CD4-positive, alpha-beta T cell (primary cell): ENCODE measurements around the gene TIGD4. TPM values are rescaled to one million over a fixed set of nuclear protein-coding genes. Genes with fewer than 3 reads are reported as not detected.

Experiments
- ATAC-seq: fragments of 200-7000 bp; cut with Tn5 transposase; one replicate; pipeline ENCODE4 v1.10.0; 2022; ENCODE audit warnings: mild to moderate bottlenecking; ENCODE audit not compliant: poor library complexity
- CTCF ChIA-PET: fragments of 350-600 bp; sonication (Branson Sonifier 250); formaldehyde crosslinking; loops from one replicate; lab custom pipeline; 2021; ENCODE audit warnings: antibody characterized with exemption, inconsistent platforms; lab: Charles Lee
- POLR2A ChIA-PET: fragments of 350-600 bp; sonication (Branson Sonifier 250); formaldehyde crosslinking; loops from one replicate; lab custom pipeline; 2021; ENCODE audit warnings: antibody characterized with exemption, inconsistent platforms; lab: Charles Lee
- DNase-seq, 14 experiments: peaks; one replicate each; pipeline ENCODE4 v3.0.0-alpha.2; 2013 to 2020; ENCODE audit warnings: mixed read lengths in 2 of 14
- H3K27ac ChIP-seq, 2 donors: one replicate each; pipeline versions ENCODE4 v1.5.1 to v1.7.0; 2013; ENCODE audit warnings: low read length in 2 of 2, low read depth in 1 of 2, mild to moderate bottlenecking in 1 of 2
- H3K27me3 ChIP-seq, 2 experiments: 1 replicate in 1 of 2; 2 replicates in 1 of 2; pipeline versions ENCODE4 v1.6.1 to v1.7.0; 2013; ENCODE audit warnings: low read length in 2 of 2, control low read depth in 1 of 2, mild to moderate bottlenecking in 1 of 2, moderate library complexity in 1 of 2; ENCODE audit not compliant: insufficient read depth in 2 of 2, control insufficient read depth in 1 of 2
- H3K36me3 ChIP-seq: one replicate; pipeline ENCODE4 v1.6.1; 2013; ENCODE audit warnings: low read length, control low read depth; ENCODE audit not compliant: insufficient read depth
- H3K4me1 ChIP-seq: one replicate; pipeline ENCODE4 v1.6.1; 2013; ENCODE audit warnings: low read length, control low read depth; ENCODE audit not compliant: insufficient read depth
- H3K4me3 ChIP-seq: one replicate; pipeline ENCODE4 v1.5.1; 2013; ENCODE audit warnings: mild to moderate bottlenecking, low read length, moderate library complexity
- H3K9me3 ChIP-seq, 2 experiments: 1 replicate in 1 of 2; 2 replicates in 1 of 2; pipeline versions ENCODE4 v1.6.1 to v1.7.0; 2013; ENCODE audit warnings: low read length in 2 of 2, mild to moderate bottlenecking in 2 of 2, control low read depth in 1 of 2, moderate library complexity in 1 of 2; ENCODE audit not compliant: control insufficient read depth in 1 of 2, insufficient read depth in 1 of 2
- H3K27ac Mint-ChIP-seq: one replicate; pipeline ENCODE4 v1.8.0; 2020; ENCODE audit warnings: mixed read lengths
- H3K27me3 Mint-ChIP-seq: one replicate; pipeline ENCODE4 v1.8.0; 2021; ENCODE audit warnings: mixed read lengths
- H3K36me3 Mint-ChIP-seq: one replicate; pipeline ENCODE4 v1.8.0; 2021; ENCODE audit warnings: low read depth, mixed read lengths
- H3K4me1 Mint-ChIP-seq: one replicate; pipeline ENCODE4 v1.8.0; 2021; ENCODE audit warnings: low read depth, mixed read lengths
- H3K4me3 Mint-ChIP-seq: one replicate; pipeline ENCODE4 v1.8.0; 2020; ENCODE audit warnings: mild to moderate bottlenecking, mixed read lengths
- H3K9me3 Mint-ChIP-seq: one replicate; pipeline ENCODE4 v1.8.0; 2020; ENCODE audit warnings: mixed read lengths
- intact Hi-C, 2 experiments: fragments of 100-400 bp; cut with DNase I in 1 of 2; cut with micrococcal nuclease in 1 of 2; formaldehyde crosslinking; loops; one replicate each; pipeline versions ENCODE4 v1.15.1 to v1.9.0; 2023 to 2025; cut with DNase I, micrococcal nuclease
- total RNA-seq, 174 experiments: library from RNA in 2 of 174; stranded (reverse) in 2 of 174; gene quantifications; one replicate each; pipeline ENCODE4 v1.2.3 and lab custom pipeline; 2021 to 2026
- TF ChIP-seq, protein P1 (sequence below): fragments of 200-600 bp; IDR thresholded peaks from one replicate; pipeline ENCODE4 v1.8.0; 2022; ENCODE audit warnings: antibody characterized with exemption, mild to moderate bottlenecking

The TIGD4 gene
- total RNA-seq, 2 experiments from 2014 or later, result 0.22 TPM; not detected in 1

DNA sequence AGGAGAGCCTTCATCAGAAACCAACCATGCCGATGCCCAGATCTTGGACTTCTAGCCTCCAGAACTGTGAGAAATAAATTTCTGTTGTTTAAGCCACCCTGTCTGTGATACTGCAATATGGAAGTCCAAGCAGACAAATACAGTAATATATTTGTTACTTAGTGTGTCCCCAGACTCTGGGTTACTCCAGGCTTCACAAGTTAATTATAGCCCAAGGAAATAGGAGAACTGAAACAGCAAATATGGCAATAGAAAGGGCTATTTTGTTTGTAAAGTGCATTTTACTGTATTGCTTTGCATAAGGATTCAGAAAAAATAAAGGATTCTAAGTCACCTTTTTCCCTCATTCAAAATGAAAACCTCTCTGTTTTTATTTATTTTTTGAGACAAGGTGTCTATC is 15.7 kb downstream of the TIGD4 start:
- POLR2A ChIA-PET, result no interaction called here
- Histone ChIP-seq H3K9me3 (peaks cover 0 to 6% of the 10 kb centered on the region in 2 experiments), H3K36me3 (no peaks in the 10 kb centered on the region), H3K27ac (no peak overlapping the region), H3K27me3 (no peaks in the 10 kb centered on the region), H3K4me3 (no peak overlapping the region), H3K4me1 (no peaks in the 10 kb centered on the region)
- CTCF ChIA-PET, result no interaction called here
- TF ChIP-seq, protein P1, sequence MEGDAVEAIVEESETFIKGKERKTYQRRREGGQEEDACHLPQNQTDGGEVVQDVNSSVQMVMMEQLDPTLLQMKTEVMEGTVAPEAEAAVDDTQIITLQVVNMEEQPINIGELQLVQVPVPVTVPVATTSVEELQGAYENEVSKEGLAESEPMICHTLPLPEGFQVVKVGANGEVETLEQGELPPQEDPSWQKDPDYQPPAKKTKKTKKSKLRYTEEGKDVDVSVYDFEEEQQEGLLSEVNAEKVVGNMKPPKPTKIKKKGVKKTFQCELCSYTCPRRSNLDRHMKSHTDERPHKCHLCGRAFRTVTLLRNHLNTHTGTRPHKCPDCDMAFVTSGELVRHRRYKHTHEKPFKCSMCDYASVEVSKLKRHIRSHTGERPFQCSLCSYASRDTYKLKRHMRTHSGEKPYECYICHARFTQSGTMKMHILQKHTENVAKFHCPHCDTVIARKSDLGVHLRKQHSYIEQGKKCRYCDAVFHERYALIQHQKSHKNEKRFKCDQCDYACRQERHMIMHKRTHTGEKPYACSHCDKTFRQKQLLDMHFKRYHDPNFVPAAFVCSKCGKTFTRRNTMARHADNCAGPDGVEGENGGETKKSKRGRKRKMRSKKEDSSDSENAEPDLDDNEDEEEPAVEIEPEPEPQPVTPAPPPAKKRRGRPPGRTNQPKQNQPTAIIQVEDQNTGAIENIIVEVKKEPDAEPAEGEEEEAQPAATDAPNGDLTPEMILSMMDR, result no peak
- no peak for DNase-seq
- H3K4me3 Mint-ChIP-seq, result no peak overlapping the region
- intact Hi-C loops, result no loop called here
- H3K9me3 Mint-ChIP-seq, result no peaks in the 10 kb centered on the region
- ATAC-seq, result no peak
- no peak overlapping the region for H3K27ac Mint-ChIP-seq
- no peaks in the 10 kb centered on the region for H3K36me3 Mint-ChIP-seq
- no peaks in the 10 kb centered on the region for H3K4me1 Mint-ChIP-seq
- peaks cover 8% of the 10 kb centered on the region for H3K27me3 Mint-ChIP-seq

DNA sequence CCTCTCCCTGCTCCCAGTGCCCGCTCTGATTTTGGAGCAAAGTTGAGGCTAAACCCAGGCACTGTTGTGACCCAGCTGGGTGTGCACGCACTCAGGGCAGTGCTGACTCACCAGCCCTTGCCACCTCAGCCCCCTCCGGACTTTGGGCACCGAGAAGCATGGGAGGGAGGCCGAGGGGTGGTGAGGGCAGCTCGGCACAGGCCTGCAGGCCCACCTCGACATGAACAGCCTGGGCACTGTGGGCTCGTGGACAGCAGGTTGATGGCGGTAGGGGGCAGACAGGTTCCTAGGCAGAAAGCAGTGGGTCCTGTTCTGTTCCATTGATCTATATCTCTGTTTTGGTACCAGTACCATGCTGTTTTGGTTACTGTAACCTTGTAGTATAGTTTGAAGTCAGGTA is 30.9 kb downstream of the TIGD4 start:
- Mint-ChIP-seq H3K27ac (no peak overlapping the region), H3K36me3 (no peaks in the 10 kb centered on the region), H3K4me1 (no peaks in the 10 kb centered on the region), H3K27me3 (no peaks in the 10 kb centered on the region), H3K9me3 (no peaks in the 10 kb centered on the region), H3K4me3 (no peak overlapping the region)
- no peak overlapping the region for H3K27ac ChIP-seq
- TF ChIP-seq, protein P1, result no peak
- peaks cover 0 to 16% of the 10 kb centered on the region in 2 experiments for H3K9me3 ChIP-seq
- DNase-seq (no peak), ATAC-seq (no peak)
- H3K36me3 ChIP-seq, result no peaks in the 10 kb centered on the region
- no peaks in the 10 kb centered on the region for H3K27me3 ChIP-seq
- H3K4me3 ChIP-seq, result no peak overlapping the region
- ChIA-PET POLR2A (no interaction called here), CTCF (no interaction called here)
- intact Hi-C loops, result no loop called here
- H3K4me1 ChIP-seq, result no peaks in the 10 kb centered on the region

DNA sequence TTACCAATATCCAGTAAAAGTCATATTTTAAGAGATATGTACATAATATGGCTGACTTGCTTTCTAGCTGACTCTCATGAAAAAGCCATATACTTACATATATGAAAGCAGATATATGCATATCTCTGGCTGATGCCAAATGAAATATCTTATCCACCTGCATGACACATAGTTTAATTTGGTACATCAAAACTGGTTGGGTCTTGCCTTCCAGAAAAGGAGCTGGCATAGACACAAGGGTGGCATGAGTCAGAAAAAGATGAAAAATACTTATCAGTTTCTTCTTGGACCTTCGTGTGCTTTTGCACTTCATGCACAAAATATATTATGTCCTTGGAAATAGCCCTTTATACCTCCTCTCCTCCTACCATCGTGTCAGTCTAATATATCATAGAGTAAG is 32.1 kb downstream of the TIGD4 start:
- H3K4me3 ChIP-seq, result no peak overlapping the region
- intact Hi-C loops, result no loop called here
- H3K27ac ChIP-seq, result no peak overlapping the region
- H3K36me3 Mint-ChIP-seq, result no peaks in the 10 kb centered on the region
- H3K4me3 Mint-ChIP-seq, result no peak overlapping the region
- H3K9me3 Mint-ChIP-seq, result no peaks in the 10 kb centered on the region
- no peak overlapping the region for H3K27ac Mint-ChIP-seq
- POLR2A ChIA-PET, result no interaction called here
- CTCF ChIA-PET, result no interaction called here
- no peaks in the 10 kb centered on the region for H3K27me3 Mint-ChIP-seq
- H3K9me3 ChIP-seq, result peaks cover 0 to 16% of the 10 kb centered on the region in 2 experiments
- ATAC-seq (no peak), DNase-seq (no peak)
- no peaks in the 10 kb centered on the region for H3K36me3 ChIP-seq
- H3K27me3 ChIP-seq, result no peaks in the 10 kb centered on the region
- no peaks in the 10 kb centered on the region for H3K4me1 ChIP-seq
- TF ChIP-seq, protein P1, result no peak
- no peaks in the 10 kb centered on the region for H3K4me1 Mint-ChIP-seq
